Measurements from ENCODE around the gene SAFB.

The SAFB gene

DNA sequence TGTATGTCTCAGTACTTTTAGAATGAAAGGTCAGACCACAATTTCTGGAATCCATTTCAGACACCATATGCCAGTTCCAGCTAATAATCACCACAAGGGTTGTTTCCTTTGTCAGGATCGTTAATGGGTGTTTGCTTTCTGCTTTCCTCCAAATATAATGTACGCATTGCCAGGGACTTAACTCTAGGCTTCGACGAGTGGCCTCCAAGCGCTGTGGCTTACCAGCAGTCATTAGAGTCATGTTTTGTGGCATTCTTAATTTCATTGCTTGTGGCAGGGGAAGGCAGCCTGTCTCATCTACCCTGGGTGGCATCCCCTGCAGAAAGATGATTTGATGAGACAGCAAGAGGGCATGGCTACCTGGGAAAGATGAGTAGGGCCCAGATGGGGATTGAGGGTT is 22.5 kb downstream of the SAFB start:
- no peak overlapping the region for H3K4me3 ChIP-seq (ENCODE audit: low read depth, low read length)
- in situ Hi-C loops (cut with HindIII; ENCODE audit: low sequenced_read_pairs): no loop called here
- no peak for DNase-seq (ENCODE audit: low read depth, low spot score)
- TF ChIP-seq, protein P1, sequence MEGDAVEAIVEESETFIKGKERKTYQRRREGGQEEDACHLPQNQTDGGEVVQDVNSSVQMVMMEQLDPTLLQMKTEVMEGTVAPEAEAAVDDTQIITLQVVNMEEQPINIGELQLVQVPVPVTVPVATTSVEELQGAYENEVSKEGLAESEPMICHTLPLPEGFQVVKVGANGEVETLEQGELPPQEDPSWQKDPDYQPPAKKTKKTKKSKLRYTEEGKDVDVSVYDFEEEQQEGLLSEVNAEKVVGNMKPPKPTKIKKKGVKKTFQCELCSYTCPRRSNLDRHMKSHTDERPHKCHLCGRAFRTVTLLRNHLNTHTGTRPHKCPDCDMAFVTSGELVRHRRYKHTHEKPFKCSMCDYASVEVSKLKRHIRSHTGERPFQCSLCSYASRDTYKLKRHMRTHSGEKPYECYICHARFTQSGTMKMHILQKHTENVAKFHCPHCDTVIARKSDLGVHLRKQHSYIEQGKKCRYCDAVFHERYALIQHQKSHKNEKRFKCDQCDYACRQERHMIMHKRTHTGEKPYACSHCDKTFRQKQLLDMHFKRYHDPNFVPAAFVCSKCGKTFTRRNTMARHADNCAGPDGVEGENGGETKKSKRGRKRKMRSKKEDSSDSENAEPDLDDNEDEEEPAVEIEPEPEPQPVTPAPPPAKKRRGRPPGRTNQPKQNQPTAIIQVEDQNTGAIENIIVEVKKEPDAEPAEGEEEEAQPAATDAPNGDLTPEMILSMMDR (IDR thresholded peaks at IDR 0.05; ENCODE audit: low read depth, low read length): no peak

DNA sequence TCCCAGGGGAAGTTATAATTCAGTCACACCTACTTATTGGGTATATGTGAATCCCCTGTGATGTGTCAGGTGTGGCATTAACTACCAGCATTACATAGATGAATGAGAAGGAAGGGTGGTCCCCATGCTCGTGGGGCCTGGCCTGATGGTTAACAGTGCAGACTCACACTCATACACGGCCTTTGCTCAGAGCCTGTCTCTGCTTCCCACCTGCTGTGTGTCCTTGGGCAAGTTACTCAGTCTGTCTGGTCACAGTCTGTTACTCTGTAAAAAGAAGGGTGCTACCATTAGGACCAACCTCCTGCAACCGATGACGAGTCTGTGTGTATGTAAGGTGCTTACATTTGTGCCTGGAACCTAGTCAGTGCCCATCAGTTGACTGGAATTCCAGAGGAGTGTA is 23.8 kb downstream of the SAFB start:
- no peak for DNase-seq (ENCODE audit: low read depth, low spot score)
- TF ChIP-seq, protein P1 (IDR thresholded peaks at IDR 0.05; ENCODE audit: low read depth, low read length): no peak
- in situ Hi-C loops (cut with HindIII; ENCODE audit: low sequenced_read_pairs): no loop called here
- no peak overlapping the region for H3K4me3 ChIP-seq (ENCODE audit: low read depth, low read length)

DNA sequence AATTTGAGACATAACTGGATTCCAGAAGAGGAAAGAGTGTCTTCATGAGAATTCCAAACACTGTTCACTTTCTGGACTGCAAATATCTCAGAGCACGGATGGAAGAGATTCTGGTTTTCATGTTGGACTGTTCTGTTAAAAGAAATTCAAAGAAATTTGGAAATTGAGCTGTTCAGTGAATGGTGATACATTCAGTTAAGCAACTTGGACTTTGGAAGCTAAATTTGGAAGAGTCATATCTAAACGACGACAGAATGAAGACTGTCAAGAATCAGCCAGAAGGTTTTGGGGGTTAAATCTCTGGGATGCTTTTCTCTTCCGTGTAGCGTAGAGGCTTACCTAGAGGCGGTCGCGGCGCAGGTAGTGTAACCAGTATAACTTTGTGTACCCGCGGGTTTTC is 25.6 kb downstream of the SAFB start:
- in situ Hi-C loops (cut with HindIII; ENCODE audit: low sequenced_read_pairs): no loop called here
- TF ChIP-seq, protein P1 (IDR thresholded peaks at IDR 0.05; ENCODE audit: low read depth, low read length): no peak
- no peak overlapping the region for H3K4me3 ChIP-seq (ENCODE audit: low read depth, low read length)
- DNase-seq (ENCODE audit: low read depth, low spot score): no peak

DNA sequence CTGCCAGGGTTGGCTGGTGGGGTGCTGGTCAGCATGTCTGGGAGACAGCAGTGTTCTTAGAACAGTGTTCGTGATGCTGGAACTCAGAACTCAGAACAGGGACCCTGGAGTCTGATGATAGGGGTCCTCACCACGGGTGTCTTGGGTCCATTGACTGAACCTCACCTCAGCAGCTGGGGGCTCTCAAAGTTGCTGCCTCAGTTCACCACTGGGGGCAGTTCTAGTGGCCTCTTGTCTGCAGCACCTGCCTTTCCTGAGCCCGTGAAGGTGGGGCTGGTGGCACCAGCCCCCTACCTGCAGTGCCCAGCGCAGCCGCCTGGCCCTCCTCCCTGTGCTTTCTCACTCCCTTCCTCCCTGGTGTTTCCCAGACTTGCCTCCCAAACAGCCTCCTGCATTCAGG is 28.5 kb downstream of the SAFB start:
- H3K4me3 ChIP-seq (ENCODE audit: low read depth, low read length): no peak overlapping the region
- TF ChIP-seq, protein P1 (IDR thresholded peaks at IDR 0.05; ENCODE audit: low read depth, low read length): no peak
- in situ Hi-C loops (cut with HindIII; ENCODE audit: low sequenced_read_pairs): no loop called here
- no peak for DNase-seq (ENCODE audit: low read depth, low spot score)

DNA sequence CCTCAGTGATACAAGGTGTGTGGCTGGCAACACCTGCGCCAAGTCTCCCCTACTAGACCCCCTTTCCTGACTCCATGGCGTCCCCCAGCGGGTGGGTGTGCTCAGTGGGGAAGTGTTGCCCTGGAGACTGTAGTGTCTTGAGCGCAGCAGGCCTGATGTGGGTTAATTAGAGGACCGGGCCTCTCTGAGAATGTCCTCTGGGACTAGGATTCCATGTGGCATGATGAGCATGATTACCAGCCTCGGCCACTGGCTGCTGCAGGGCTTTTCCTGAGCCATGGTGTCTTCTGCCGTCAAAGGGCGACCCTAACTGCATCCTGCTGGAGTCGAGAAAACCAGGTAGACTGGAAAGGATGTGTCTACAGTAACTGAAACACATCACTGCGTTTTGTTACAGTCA is 29.4 kb downstream of the SAFB start:
- TF ChIP-seq, protein P1 (IDR thresholded peaks at IDR 0.05; ENCODE audit: low read depth, low read length): no peak
- no peak overlapping the region for H3K4me3 ChIP-seq (ENCODE audit: low read depth, low read length)
- in situ Hi-C loops (cut with HindIII; ENCODE audit: low sequenced_read_pairs): no loop called here
- no peak for DNase-seq (ENCODE audit: low read depth, low spot score)

DNA sequence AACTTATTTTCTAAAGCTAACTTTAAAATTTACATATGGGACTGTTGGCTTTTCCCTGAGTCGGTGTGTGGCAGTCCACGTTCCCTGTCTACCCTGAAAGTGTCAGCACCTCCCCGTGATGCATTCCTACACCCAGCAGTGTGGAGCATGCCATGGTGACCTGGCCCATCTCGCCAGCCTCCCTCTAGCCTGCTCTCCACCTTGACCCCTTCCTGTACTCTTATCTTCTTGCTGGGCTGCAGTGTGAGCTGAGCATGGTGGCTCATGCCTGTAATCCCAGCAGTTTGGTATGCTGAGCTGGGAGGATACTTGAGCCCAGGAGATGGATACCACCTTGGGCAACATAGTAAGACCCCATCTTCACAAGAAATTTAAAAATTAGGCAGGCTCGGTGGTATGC is 32.0 kb downstream of the SAFB start:
- H3K4me3 ChIP-seq (ENCODE audit: low read depth, low read length): no peak overlapping the region
- TF ChIP-seq, protein P1 (IDR thresholded peaks at IDR 0.05; ENCODE audit: low read depth, low read length): no peak
- no peak for DNase-seq (ENCODE audit: low read depth, low spot score)
- in situ Hi-C loops (cut with HindIII; ENCODE audit: low sequenced_read_pairs): no loop called here

DNA sequence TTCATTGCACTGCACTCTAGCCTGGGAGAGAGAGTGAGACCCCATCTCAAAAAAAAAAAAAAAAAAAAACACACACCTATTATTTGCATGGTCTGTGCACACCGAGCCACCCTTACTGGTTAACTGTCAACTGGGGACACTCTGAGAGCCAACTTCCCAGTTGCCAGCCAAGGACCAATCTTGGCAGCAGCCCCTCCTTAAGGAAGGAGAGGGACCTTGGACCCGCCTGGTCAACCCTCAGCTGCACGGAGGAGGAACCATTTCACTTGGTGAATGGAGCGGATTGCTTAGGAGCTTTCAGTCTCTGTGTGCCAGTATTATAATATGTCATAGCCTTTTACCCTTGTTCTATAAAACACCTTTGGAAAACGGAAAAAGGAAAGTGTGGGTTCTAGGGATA is 32.5 kb downstream of the SAFB start:
- DNase-seq (ENCODE audit: low read depth, low spot score): no peak

More for the DNA sequence above, 32.5 kb downstream of the SAFB start:
- no peak overlapping the region for H3K4me3 ChIP-seq (ENCODE audit: low read depth, low read length)
- TF ChIP-seq, protein P1 (IDR thresholded peaks at IDR 0.05; ENCODE audit: low read depth, low read length): no peak
- in situ Hi-C loops (cut with HindIII; ENCODE audit: low sequenced_read_pairs): no loop called here
